Mucosa of descending colon (tissue), 3 donors: ENCODE measurements around the gene TMEM127. TPM values are rescaled to one million over a fixed set of nuclear protein-coding genes. Genes with fewer than 3 reads are reported as not detected.

Experiments
- total RNA-seq, 3 donors: library from RNA; stranded (reverse); fragmentation: NEBNext Ultra II Directional in 2 of 3; extraction: Animal tissue kit (Norgen Biotek cat#: 25700) in 2 of 3; gene quantifications; one replicate each; pipeline versions ENCODE4 v1.2.1 to v1.2.4, GENCODE V29; 2021 to 2023
- donor health status: DM: no; HTN: no; CAD: no; lungs with moderate emphysema.
- donor health status: DM: no; HTN: no; CAD: no.
- donor health status: DM: no; HTN: yes; CAD: no.

The TMEM127 gene
- total RNA-seq, 3 donors from 2014 or later: 82.3 to 136 (median 87.9) TPM

Other genes with a start within 250 kb of the TMEM127 start
- 1 to 10 TPM; 3.2 to 3.3 (median 3.2) TPM for gene GPAT2, start 231.1 kb downstream of the TMEM127 start, total RNA-seq
- gene ADRA2B, start 149.4 kb downstream of the TMEM127 start, total RNA-seq: under 1 TPM; 0.17 to 0.73 (median 0.36) TPM
- gene ASTL, start 127.5 kb downstream of the TMEM127 start, total RNA-seq: not detected
- gene DUSP2, start 120.6 kb downstream of the TMEM127 start, total RNA-seq: 1 to 10 TPM; 1.5 to 2.3 (median 1.6) TPM
- 100 to 1,000 TPM; 118 to 123 (median 122) TPM for gene STARD7, start 57.2 kb downstream of the TMEM127 start, total RNA-seq
- 10 to 100 TPM; 57.5 to 67.1 (median 60.6) TPM for gene CIAO1, start 228 bp upstream of the TMEM127 start, total RNA-seq
- gene SNRNP200, start 39.5 kb upstream of the TMEM127 start, total RNA-seq: 100 to 1,000 TPM in 2 of 3 donors, 10 to 100 TPM in 1; 95.8 to 113 (median 106) TPM
- gene ITPRIPL1, start 59.3 kb upstream of the TMEM127 start, total RNA-seq: 1 to 10 TPM in 2 of 3 donors, under 1 TPM in 1; 0.43 to 1.4 (median 1.3) TPM
- gene NCAPH, start 69.8 kb upstream of the TMEM127 start, total RNA-seq: 10 to 100 TPM in 1 of 3 donors, 1 to 10 TPM in 2; 2.8 to 13.4 (median 4.6) TPM
- gene NEURL3, start 239.4 kb upstream of the TMEM127 start, total RNA-seq: 1 to 10 TPM; 2.1 to 5.2 (median 2.3) TPM